HL-60 (cell line): ENCODE data around the gene ADAM12.

Experiments
- GABPA ChIP-seq: IDR thresholded peaks from 2 replicates; pipeline ENCODE4 v1.6.1; 2012; ENCODE audit warnings: low read depth
- POLR2AphosphoS5 ChIP-seq: IDR thresholded peaks from 2 replicates; pipeline ENCODE4 v1.6.1; 2012; ENCODE audit warnings: low read depth
- SPI1 ChIP-seq: IDR thresholded peaks from 2 replicates; pipeline ENCODE4 v1.6.1; 2012; ENCODE audit warnings: low read depth, mild to moderate bottlenecking, borderline replicate concordance
- TF ChIP-seq, protein P1 (sequence below): IDR thresholded peaks from one replicate; pipeline ENCODE4 v1.5.1; 2011; ENCODE audit warnings: low read length, control low read depth, inconsistent platforms; ENCODE audit not compliant: insufficient read depth
- TF ChIP-seq, protein P2 (sequence below): IDR thresholded peaks from 2 replicates; pipeline ENCODE4 v1.6.1; 2012; ENCODE audit warnings: low read depth; ENCODE audit not compliant: insufficient replicate concordance

DNA sequence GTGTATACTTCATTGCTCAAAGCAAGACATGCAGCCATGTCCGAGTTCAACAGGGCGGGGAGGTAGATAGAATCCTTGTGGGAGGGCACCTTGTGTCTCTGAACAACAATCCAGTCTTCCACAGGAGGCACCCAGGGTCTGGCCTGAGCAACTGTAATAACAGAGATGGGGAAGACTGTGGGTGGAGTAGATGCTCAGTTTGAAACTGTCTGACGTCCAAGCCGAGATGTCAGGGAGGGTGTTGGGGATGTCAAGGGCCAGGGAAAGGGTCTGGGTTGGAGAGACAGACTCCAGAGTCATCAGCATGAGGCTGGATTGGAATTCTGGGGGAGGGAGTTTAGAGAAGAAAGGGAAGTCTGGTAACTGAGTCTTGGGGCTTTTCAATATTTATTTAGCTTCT is 403.9 kb downstream of the ADAM12 start:
- TF ChIP-seq, protein P1, sequence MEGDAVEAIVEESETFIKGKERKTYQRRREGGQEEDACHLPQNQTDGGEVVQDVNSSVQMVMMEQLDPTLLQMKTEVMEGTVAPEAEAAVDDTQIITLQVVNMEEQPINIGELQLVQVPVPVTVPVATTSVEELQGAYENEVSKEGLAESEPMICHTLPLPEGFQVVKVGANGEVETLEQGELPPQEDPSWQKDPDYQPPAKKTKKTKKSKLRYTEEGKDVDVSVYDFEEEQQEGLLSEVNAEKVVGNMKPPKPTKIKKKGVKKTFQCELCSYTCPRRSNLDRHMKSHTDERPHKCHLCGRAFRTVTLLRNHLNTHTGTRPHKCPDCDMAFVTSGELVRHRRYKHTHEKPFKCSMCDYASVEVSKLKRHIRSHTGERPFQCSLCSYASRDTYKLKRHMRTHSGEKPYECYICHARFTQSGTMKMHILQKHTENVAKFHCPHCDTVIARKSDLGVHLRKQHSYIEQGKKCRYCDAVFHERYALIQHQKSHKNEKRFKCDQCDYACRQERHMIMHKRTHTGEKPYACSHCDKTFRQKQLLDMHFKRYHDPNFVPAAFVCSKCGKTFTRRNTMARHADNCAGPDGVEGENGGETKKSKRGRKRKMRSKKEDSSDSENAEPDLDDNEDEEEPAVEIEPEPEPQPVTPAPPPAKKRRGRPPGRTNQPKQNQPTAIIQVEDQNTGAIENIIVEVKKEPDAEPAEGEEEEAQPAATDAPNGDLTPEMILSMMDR = no peak
- TF ChIP-seq POLR2AphosphoS5 = no peak
- TF ChIP-seq, protein P2, sequence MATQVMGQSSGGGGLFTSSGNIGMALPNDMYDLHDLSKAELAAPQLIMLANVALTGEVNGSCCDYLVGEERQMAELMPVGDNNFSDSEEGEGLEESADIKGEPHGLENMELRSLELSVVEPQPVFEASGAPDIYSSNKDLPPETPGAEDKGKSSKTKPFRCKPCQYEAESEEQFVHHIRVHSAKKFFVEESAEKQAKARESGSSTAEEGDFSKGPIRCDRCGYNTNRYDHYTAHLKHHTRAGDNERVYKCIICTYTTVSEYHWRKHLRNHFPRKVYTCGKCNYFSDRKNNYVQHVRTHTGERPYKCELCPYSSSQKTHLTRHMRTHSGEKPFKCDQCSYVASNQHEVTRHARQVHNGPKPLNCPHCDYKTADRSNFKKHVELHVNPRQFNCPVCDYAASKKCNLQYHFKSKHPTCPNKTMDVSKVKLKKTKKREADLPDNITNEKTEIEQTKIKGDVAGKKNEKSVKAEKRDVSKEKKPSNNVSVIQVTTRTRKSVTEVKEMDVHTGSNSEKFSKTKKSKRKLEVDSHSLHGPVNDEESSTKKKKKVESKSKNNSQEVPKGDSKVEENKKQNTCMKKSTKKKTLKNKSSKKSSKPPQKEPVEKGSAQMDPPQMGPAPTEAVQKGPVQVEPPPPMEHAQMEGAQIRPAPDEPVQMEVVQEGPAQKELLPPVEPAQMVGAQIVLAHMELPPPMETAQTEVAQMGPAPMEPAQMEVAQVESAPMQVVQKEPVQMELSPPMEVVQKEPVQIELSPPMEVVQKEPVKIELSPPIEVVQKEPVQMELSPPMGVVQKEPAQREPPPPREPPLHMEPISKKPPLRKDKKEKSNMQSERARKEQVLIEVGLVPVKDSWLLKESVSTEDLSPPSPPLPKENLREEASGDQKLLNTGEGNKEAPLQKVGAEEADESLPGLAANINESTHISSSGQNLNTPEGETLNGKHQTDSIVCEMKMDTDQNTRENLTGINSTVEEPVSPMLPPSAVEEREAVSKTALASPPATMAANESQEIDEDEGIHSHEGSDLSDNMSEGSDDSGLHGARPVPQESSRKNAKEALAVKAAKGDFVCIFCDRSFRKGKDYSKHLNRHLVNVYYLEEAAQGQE = no peak
- TF ChIP-seq SPI1 = no peak
- no peak for TF ChIP-seq GABPA
